Panc1 (cell line): ENCODE results near the gene SPATA18. TPM values are rescaled to one million over a fixed set of nuclear protein-coding genes. Genes with fewer than 3 reads are reported as not detected.
"Not testable (repeated sequence)": the region's sequence is repeated elsewhere in the genome, so short reads cannot be mapped to it uniquely, and the experiment has no call there.

ENCODE experiments used
- ATAC-seq: fragments of 200-7000 bp; cut with Tn5 transposase; 2 replicates; pipeline ENCODE4 v1.9.1; 2020; ENCODE audit warnings: mild to moderate bottlenecking, moderate library complexity
- BruUV-seq: library from RNA; stranded (reverse); fragments of 400-500 nt; replicated peaks from 2 replicates; lab custom pipeline; 2021; lab: Mats Ljungman, UMichigan
- CTCF ChIA-PET: fragments of 300-600 bp; sonication (Branson Sonifier 250); formaldehyde crosslinking; loops from one replicate; lab custom pipeline; 2022; ENCODE audit warnings: antibody characterized with exemption; lab: Charles Lee
- POLR2A ChIA-PET: fragments of 300-600 bp; sonication (Branson Sonifier 250); formaldehyde crosslinking; loops from one replicate; lab custom pipeline; 2022; ENCODE audit warnings: antibody characterized with exemption; lab: Charles Lee
- DNase-seq: peaks from one replicate; pipeline ENCODE4 v3.0.0-alpha.2; 2010; ENCODE audit warnings: low read depth, low spot score
- H3K27ac ChIP-seq: 2 replicates; pipeline ENCODE4 v1.5.1; 2011; ENCODE audit warnings: mild to moderate bottlenecking, low read length, inconsistent platforms
- H3K27me3 ChIP-seq: fragments of 200-500 bp; sonication (Bioruptor generic); 2 replicates; pipeline ENCODE4 v1.6.0; 2014; ENCODE audit warnings: low read length, inconsistent platforms; ENCODE audit not compliant: control insufficient read depth, insufficient read depth
- H3K36me3 ChIP-seq: fragments of 200-500 bp; sonication (Bioruptor generic); 2 replicates; pipeline ENCODE4 v1.5.1; 2014; ENCODE audit warnings: inconsistent platforms, mild to moderate bottlenecking, low read length, moderate library complexity; ENCODE audit not compliant: control insufficient read depth, insufficient read depth
- H3K4me1 ChIP-seq: 2 replicates; pipeline ENCODE4 v1.5.1; 2011; ENCODE audit warnings: inconsistent platforms, mild to moderate bottlenecking, low read length, moderate library complexity; ENCODE audit not compliant: control insufficient read depth, insufficient read depth
- H3K4me3 ChIP-seq, 2 experiments: 2 replicates each; pipeline ENCODE4 v1.5.1; 2011 to 2012; ENCODE audit warnings: low read depth in 2 of 2, low read length in 2 of 2, mild to moderate bottlenecking in 2 of 2, inconsistent platforms in 1 of 2, moderate library complexity in 1 of 2
- H3K9me3 ChIP-seq: fragments of 200-500 bp; sonication (Bioruptor generic); 2 replicates; pipeline ENCODE4 v1.5.1; 2014; ENCODE audit warnings: low read depth, mild to moderate bottlenecking, inconsistent platforms, low read length, moderate library complexity; ENCODE audit not compliant: control insufficient read depth, insufficient read depth
- POLR2AphosphoS5 ChIP-seq: IDR thresholded peaks from 2 replicates; pipeline ENCODE4 v1.6.1; 2012; ENCODE audit warnings: mild to moderate bottlenecking, low read depth, low read length, moderate library complexity
- SIN3A ChIP-seq: IDR thresholded peaks from 2 replicates; pipeline ENCODE4 v1.6.1; 2012; ENCODE audit warnings: low read depth, mild to moderate bottlenecking, low read length, moderate library complexity, borderline replicate concordance; ENCODE audit not compliant: insufficient read depth
- TCF7L2 ChIP-seq: IDR thresholded peaks from 2 replicates; pipeline ENCODE4 v1.6.1; 2011; ENCODE audit warnings: mild to moderate bottlenecking, low read depth, low read length, inconsistent platforms
- in situ Hi-C: cut with HindIII; loops from 2 replicates; pipeline ENCODE4 v1.10.0; 2016; ENCODE audit warnings: low sequenced_read_pairs, low pct_unique_long_range_greater_than_20kb
- intact Hi-C: fragments of 100-400 bp; cut with micrococcal nuclease; formaldehyde crosslinking; loops from one replicate; pipeline ENCODE4 v1.10.0; 2022; ENCODE audit not compliant: unreplicated experiment
- total RNA-seq: library from RNA; stranded (reverse); gene quantifications from one replicate; pipeline ENCODE4 v1.2.1, GENCODE V29; 2021; ENCODE audit not compliant: unreplicated experiment
- TF ChIP-seq, protein P1 (sequence below): fragments of 450-650 bp; IDR thresholded peaks from 2 replicates; pipeline ENCODE4 v1.5.1; 2017; ENCODE audit warnings: mild to moderate bottlenecking
- TF ChIP-seq, protein P2 (sequence below), 2 experiments: IDR thresholded peaks; 2 replicates each; pipeline ENCODE4 v1.6.1; 2011 to 2012; ENCODE audit warnings: low read depth in 2 of 2, control low read depth in 1 of 2, low read length in 1 of 2, mild to moderate bottlenecking in 1 of 2, moderate library complexity in 1 of 2; ENCODE audit not compliant: insufficient read depth in 1 of 2

Gene SPATA18
- total RNA-seq, 1 experiment from 2014 or later: 0.39 TPM

DNA sequence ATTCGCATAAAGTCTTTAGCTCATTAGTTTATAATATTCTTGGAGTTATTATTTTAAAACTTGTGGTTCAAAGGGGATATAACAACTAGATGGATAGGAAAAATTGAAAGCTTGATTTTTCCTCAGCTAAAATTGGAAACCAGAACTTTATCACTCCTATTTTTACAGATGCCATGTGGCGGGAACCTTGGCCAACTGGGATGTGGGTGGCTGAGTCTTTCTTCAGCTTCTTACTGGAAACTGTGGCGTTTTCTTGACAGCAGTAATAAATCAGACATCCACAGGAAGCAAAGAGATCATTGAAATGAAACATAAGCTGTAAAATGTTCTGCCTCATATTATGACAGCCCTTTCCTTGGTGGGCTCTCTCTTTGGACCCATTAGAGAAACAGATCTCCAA, 84.1 kb downstream of the SPATA18 start:
- H3K9me3 ChIP-seq: no peaks in the 10 kb centered on the region
- H3K27me3 ChIP-seq: peaks cover 3% of the 10 kb centered on the region; the same call in 1 of the 2 replicates
- H3K27ac ChIP-seq: no peak overlapping the region
- no peaks in the 10 kb centered on the region for H3K4me1 ChIP-seq
- no peak for ATAC-seq
- no peak for DNase-seq
- in situ Hi-C loops: no loop called here
- H3K36me3 ChIP-seq: no peaks in the 10 kb centered on the region
- POLR2A ChIA-PET: no interaction called here
- no peak overlapping the region for H3K4me3 ChIP-seq
- TF ChIP-seq POLR2AphosphoS5 (no peak), TCF7L2 (no peak), SIN3A (no peak)
- TF ChIP-seq, protein P1, sequence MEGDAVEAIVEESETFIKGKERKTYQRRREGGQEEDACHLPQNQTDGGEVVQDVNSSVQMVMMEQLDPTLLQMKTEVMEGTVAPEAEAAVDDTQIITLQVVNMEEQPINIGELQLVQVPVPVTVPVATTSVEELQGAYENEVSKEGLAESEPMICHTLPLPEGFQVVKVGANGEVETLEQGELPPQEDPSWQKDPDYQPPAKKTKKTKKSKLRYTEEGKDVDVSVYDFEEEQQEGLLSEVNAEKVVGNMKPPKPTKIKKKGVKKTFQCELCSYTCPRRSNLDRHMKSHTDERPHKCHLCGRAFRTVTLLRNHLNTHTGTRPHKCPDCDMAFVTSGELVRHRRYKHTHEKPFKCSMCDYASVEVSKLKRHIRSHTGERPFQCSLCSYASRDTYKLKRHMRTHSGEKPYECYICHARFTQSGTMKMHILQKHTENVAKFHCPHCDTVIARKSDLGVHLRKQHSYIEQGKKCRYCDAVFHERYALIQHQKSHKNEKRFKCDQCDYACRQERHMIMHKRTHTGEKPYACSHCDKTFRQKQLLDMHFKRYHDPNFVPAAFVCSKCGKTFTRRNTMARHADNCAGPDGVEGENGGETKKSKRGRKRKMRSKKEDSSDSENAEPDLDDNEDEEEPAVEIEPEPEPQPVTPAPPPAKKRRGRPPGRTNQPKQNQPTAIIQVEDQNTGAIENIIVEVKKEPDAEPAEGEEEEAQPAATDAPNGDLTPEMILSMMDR: no peak
- TF ChIP-seq, protein P2, sequence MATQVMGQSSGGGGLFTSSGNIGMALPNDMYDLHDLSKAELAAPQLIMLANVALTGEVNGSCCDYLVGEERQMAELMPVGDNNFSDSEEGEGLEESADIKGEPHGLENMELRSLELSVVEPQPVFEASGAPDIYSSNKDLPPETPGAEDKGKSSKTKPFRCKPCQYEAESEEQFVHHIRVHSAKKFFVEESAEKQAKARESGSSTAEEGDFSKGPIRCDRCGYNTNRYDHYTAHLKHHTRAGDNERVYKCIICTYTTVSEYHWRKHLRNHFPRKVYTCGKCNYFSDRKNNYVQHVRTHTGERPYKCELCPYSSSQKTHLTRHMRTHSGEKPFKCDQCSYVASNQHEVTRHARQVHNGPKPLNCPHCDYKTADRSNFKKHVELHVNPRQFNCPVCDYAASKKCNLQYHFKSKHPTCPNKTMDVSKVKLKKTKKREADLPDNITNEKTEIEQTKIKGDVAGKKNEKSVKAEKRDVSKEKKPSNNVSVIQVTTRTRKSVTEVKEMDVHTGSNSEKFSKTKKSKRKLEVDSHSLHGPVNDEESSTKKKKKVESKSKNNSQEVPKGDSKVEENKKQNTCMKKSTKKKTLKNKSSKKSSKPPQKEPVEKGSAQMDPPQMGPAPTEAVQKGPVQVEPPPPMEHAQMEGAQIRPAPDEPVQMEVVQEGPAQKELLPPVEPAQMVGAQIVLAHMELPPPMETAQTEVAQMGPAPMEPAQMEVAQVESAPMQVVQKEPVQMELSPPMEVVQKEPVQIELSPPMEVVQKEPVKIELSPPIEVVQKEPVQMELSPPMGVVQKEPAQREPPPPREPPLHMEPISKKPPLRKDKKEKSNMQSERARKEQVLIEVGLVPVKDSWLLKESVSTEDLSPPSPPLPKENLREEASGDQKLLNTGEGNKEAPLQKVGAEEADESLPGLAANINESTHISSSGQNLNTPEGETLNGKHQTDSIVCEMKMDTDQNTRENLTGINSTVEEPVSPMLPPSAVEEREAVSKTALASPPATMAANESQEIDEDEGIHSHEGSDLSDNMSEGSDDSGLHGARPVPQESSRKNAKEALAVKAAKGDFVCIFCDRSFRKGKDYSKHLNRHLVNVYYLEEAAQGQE (IDR thresholded peaks at IDR 0.05; ENCODE audit: insufficient read depth in 1 of 2, low read depth in 2 of 2, low read length in 1 of 2): no peak
- no TSS peak for BruUV-seq
- intact Hi-C loops: no loop called here
- CTCF ChIA-PET: no interaction called here

DNA sequence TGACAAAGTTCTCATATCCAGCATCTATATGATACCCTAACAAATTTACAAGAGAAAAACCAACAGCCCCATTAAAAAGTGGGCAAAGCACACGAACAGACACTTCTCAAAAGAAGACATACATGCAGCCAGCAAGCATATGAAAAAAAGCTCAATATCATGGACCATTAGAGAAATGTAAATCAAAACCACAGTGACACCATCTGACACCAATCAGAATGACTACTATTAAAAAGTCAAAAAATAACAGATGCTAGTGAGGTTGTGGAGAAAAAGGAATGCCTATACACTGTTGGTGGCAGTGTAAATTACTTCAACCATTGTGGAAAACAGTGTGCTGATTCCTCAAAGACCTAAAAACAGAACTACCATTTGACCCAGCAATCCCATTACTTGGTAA, 86.0 kb downstream of the SPATA18 start:
- POLR2A ChIA-PET, H3K27me3 ChIP-seq, H3K4me3 ChIP-seq, CTCF ChIA-PET, H3K27ac ChIP-seq, H3K36me3 ChIP-seq, in situ Hi-C loops, H3K9me3 ChIP-seq, DNase-seq, H3K4me1 ChIP-seq, ATAC-seq, BruUV-seq, intact Hi-C loops: not testable (repeated sequence)

DNA sequence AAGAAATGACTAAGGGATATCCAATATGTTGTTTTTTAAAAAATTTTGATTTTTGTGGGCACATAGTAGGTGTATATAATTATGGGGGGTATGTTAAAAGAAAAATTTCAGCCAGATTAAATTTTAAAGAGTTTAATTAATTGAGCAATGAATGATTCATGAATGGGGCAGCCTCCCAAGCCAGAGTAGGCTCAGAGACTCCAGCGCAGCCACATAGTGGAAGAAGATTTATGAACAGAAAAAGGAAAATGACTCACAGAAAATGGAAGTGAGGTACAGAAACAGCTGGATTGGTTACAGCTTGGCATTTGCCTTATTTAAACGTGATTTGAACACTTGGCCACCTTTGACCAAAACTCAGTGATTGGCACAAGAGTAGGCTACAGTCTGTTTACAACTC, 91.7 kb downstream of the SPATA18 start:
- no peaks in the 10 kb centered on the region for H3K4me1 ChIP-seq
- intact Hi-C loops (no loop called here), in situ Hi-C loops (no loop called here)
- TF ChIP-seq TCF7L2: no peak
- no peak for TF ChIP-seq SIN3A
- TF ChIP-seq, protein P2 (IDR thresholded peaks at IDR 0.05; ENCODE audit: insufficient read depth in 1 of 2, low read depth in 2 of 2, low read length in 1 of 2): no peak
- no peak for TF ChIP-seq POLR2AphosphoS5
- no TSS peak for BruUV-seq
- H3K36me3 ChIP-seq: no peaks in the 10 kb centered on the region
- DNase-seq (no peak), ATAC-seq (no peak)
- no peak overlapping the region for H3K27ac ChIP-seq
- H3K4me3 ChIP-seq: no peak overlapping the region
- H3K27me3 ChIP-seq: no peaks in the 10 kb centered on the region
- ChIA-PET CTCF (no interaction called here), POLR2A (no interaction called here)
- no peaks in the 10 kb centered on the region for H3K9me3 ChIP-seq
